ENCODE data around the gene GPR155.

- TF ChIP-seq CTCF (IDR thresholded peaks at IDR 0.05 in 8 of 11, conservative IDR thresholded peaks at IDR 0.05 in 3 of 11): no peak
- peak in 1 of 3 donors; percentile 1 for TF ChIP-seq POLR2AphosphoS5 (IDR thresholded peaks at IDR 0.05)
These were observed 90.7 kb downstream of the GPR155 start for GRCh38 chr2:174395969-174396630.

Data from spleen (tissue), 7 donors.